HG02642 (cell line): ENCODE data around the gene PPP1R14D.

Experiments
- ATAC-seq: cut with Tn5 transposase; IDR thresholded peaks from one replicate; pipeline ENCODE4 v1.9.1; 2021; ENCODE audit warnings: mild to moderate bottlenecking; ENCODE audit not compliant: unreplicated experiment, poor library complexity

PPP1R14D gene

DNA sequence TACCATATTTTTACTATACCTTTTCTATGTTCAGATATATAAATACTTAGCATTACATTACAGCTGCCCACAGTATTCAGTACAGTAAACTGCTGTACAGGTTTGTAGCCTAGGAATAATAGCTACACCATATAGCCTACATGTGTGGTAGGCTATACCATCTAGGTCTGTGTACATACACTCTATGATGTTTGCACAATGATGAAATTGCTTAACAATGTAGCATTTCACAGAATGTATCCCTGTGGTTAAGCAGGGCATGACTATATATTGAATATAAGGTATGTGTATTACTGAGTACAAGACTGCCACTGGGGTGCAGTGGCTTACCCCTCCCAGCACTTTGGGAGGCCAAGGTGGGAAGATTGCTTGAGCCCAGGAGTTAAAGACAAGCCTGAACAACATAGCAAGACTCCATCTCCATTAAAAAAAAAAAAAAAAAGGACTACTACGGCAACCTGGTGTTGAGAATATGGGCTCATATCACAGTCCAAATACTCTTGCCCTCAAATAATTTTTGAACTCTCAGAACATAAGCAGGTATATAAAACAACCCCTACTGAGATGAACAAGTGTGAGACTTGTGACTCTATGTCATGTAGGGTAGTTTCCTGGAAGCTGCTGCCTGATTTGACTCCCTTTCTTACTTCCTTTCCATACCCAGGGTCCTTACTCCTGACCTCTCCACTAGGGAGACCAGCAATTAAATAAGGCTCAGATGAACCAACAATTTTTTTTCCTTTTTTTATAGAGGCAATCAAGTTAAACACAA, 4.8 kb downstream of the PPP1R14D start:
- ATAC-seq: no peak

DNA sequence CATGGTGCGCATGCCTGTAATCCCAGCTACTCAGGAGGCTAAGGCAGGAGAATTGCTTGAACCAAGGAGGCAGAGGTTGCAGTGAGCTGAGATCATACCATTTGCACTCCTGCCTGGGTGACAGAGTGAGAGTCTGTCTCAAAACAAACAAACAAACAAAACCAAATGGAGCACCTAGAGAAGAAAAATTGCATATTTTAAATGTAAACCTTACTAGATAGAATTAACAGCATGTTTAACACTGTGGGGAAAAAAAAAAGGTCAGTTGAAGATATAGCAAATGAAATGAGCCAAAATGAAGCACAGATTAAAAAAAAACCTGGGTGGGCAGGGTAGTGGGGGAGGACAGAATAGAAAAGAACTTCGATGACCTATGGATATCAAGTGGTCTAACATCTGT, 7.3 kb downstream of the PPP1R14D start:
- ATAC-seq: no peak

- ATAC-seq: no peak
These were observed 9.5 kb downstream of the PPP1R14D start for GRCh38 chr15:40819048-40819447.

DNA sequence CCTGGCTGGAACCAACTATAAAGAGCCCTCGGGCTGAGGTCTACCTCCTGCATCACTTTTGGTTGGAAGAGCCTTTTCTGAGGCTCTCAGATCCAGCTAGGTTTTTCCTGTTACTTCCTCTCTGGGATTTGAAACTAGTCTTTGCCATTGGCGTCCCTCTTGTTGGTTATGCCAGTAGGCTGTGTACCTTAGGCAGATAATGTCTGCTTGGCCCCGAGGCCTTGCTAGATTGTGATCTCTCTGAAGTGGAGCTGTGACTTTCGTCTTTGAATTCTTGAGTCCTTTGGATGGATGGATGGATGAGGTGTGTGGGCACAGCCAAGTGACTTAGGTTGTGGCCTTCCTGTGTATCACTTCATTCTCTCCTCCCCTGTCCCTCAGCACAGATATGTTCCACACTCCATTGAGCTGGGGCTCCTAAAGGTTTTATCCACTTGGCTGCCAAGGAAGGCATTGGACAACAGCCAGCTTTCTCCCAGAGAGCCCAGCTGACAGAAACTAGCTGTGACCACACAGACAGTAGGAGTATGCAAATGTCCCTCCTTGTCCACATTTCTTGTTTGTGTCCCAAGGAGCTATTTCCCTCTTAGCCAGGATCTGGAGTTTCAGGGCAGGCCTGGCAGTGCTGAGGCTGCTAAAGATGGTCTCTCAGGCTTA, 13.3 kb downstream of the PPP1R14D start:
- no peak for ATAC-seq

- no peak for ATAC-seq
These were observed 15.6 kb downstream of the PPP1R14D start for GRCh38 chr15:40812721-40813425.

DNA sequence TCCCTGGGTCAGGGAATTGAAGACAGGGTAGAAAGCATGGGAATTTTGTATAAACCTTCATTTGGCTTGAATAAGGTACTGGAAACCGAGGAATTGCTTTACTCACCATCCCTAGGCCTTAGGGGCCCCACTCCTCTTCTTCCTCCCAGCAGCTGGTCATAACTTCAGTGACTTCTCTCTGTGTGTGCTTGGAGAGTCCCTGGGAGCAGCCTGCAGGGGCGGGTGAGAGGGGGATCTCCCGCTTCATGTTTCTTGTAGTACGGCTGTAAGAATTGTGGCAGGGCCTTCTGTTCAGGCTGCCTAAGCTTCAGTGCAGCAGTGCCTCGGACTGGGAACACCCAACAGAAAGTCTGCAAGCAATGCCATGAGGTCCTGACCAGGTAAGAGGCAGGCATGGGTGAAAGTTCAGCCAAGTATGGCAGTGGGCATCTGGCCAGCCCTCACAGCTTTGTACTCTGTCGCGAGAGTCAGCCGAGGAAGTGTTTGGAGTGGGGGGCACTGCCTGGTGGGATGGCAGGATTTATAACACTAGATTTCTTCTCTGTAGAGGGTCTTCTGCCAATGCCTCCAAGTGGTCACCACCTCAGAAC, 19.6 kb downstream of the PPP1R14D start:
- ATAC-seq: no peak

GRCh38 chr15:40807888-40808461, 20.5 kb downstream of the PPP1R14D start:
- no peak for ATAC-seq

DNA sequence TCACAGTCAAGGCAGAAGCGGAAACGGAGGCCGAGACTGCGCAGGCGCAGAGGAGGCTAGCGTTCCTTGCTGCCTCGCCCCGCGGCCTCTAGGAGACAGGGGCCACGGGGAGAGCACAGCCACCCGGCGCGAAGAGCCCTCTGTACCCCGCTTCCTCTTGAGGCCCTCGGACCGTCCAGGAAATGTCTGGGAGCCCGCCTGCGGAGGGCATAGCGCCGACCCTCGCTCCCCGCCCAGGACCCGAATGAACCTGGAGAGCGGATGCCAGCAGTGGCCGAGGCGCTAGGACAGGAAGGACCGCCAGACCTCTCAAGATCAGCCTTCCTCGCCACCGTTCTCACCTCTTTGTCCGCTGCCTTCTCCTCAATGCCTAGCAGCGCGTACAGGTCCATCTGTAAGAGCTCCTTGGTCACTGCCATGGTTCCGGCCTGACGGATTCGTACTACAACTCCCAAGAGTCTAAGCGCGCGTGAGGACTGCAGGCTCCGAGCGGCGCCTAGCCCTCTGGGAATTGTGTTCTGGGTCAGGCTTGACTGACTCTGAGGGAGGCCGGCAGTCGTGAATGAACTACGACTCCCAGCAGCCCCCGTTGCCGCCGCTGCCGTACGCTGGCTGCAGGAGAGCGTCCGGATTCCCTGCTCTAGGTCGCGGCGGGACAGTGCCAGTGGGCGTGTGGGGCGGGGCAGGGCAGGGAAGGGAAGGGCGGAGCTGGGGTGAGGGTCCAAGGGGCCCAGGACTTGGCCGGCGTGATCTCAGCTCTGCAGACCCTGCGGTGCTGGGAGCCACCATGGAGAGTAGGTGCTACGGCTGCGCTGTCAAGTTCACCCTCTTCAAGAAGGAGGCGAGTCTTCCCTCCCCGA, 21.2 kb downstream of the PPP1R14D start, which contains the start of the genes DNAJC17 and ZFYVE19:
DNAJC17 (minus strand) TSS at position 446 of the 860 bp plus-strand sequence; CDS start at position 419, 27 bp downstream.
ZFYVE19 (plus strand) TSS at position 62 of the 860 bp plus-strand sequence; CDS start at position 563, 501 bp downstream.
- peak; percentile 92 for ATAC-seq

- ATAC-seq: no peak
These were observed 21.9 kb downstream of the PPP1R14D start for GRCh38 chr15:40806672-40807027.

DNA sequence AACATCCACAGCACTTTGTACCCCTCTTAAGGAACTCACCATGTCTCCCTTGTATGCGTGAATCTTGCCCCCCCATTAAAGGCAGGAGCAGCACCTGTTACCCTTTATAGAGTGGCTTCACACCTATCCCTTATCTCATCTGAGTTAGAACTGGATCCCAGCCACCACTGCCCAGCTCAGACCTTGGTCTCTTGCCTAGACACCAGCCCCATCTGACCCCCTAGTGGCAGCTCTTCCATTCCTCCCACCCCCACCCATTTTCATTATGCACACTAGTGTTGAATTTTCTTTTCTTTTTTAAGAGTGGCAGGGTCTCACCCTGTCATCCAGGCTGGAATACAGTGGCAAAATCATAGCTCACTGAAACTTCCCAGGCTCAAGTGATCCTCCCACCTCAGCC, 24.8 kb downstream of the PPP1R14D start:
- ATAC-seq: no peak

GRCh38 chr15:40803076-40803475, 25.4 kb downstream of the PPP1R14D start:
- ATAC-seq: no peak

DNA sequence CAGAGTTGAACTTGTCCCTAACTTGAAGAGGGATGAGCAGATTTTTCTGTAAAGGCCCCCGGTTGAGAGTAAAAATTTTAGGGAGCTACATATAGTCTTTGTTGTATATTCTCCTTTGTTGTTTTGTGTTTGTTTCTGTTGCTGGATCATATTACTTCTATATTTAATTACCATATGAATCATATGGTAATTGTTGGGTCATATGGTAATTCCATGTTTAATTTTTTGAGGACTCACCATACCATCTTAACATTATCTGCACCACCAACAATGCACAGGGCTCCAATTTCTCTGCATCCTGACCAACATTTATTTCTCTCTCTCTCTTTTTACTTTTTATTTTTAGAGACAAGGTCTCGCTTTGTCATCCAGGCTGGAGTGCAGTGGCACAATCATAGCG, 29.0 kb downstream of the PPP1R14D start:
- ATAC-seq: no peak

DNA sequence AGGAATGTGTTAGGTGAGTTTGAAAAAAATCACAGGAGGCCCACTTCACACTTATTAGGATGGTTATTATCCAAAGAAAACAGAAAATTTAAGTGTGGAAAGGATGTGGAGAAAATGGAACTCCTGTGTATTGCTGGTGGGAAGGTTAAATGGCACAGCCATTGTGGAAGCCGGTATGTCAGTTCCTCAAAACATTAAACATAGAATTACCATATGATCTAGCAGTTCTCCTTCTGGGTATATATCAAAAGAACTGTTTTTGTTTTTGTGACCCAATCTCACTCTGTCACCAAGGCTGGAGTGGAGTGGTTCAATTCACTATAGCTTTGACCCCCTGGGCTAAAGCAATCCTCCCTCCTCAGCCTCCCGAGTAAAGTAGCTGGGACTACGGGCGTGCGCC, 32.0 kb downstream of the PPP1R14D start:
- no peak for ATAC-seq

GRCh38 chr15:40796041-40796440, 32.5 kb downstream of the PPP1R14D start:
- ATAC-seq: no peak

GRCh38 chr15:40793216-40793989, 35.1 kb downstream of the PPP1R14D start:
- ATAC-seq: no peak

- ATAC-seq: no peak
These were observed 36.1 kb downstream of the PPP1R14D start for GRCh38 chr15:40792394-40792793.

DNA sequence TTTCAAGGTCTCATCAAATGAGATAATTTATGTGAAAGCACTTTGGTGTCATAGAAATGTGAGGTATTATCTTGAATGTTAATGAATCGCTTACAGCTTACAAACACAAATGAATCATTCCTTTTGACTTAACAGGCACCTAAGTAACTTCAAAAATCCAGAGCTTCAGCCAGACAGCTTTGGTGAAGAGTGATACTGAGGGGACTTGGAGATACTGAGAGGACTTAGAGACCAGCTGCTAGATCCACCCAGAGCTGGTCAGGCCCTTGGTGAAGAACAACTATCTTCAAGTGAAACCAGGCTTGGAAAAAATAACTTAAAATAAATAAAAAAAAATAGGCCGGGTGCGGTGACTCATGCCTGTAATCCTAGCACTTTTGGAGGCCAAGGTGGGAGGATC, 37.8 kb downstream of the PPP1R14D start:
- ATAC-seq: no peak

DNA sequence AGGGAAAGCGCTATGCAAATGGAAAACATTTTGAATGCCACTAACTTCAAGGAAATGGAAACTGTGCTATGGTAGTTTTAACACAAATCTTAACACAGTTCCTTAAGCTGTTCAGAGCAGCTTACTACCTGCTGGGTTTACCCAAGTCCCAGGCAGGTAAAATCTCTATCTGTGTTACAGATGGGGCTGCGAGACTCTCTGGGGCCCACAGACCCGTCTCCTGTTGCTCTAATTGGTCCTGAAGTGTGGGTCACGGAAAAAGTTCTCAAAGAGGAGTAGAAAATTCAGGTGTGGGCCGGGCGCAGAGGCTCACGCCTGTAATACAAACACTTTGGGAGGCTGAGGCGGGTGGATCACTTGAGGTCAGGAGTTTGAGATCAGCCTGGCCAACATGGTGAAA, 38.5 kb downstream of the PPP1R14D start:
- ATAC-seq: no peak

GRCh38 chr15:40789119-40789518, 39.4 kb downstream of the PPP1R14D start:
- no peak for ATAC-seq
